ENCODE data around the gene APOF. TPM values are rescaled to one million over a fixed set of nuclear protein-coding genes. Genes with fewer than 3 reads are reported as not detected.

The APOF gene
- total and polyA plus RNA-seq, 9 donors = not detected

- peaks cover 3% of the 10 kb centered on the region for H3K9me3 ChIP-seq (replicated peaks; ENCODE audit: control insufficient read depth, low read depth, low read length)
- DNase-seq = no peak
- H3K4me3 ChIP-seq (ENCODE audit: low read length) = no peak overlapping the region
- H3K27ac ChIP-seq (ENCODE audit: low read length) = no peak overlapping the region
- 100% methylated on average over 1 of the region's 2 CpGs for WGBS (ENCODE audit: insufficient coverage)
- H3K27me3 ChIP-seq (ENCODE audit: control insufficient read depth, insufficient read depth, low read length) = no peaks in the 10 kb centered on the region
- no peaks in the 10 kb centered on the region for H3K36me3 ChIP-seq (ENCODE audit: control insufficient read depth, insufficient read depth, low read length)
- H3K4me1 ChIP-seq (ENCODE audit: control insufficient read depth, insufficient read depth, low read length) = no peaks in the 10 kb centered on the region
Observed at GRCh38 chr12:56392331-56392730, 29.7 kb upstream of the APOF start.

- no CpG with 5 or more reads among the region's 1 CpG for WGBS (ENCODE audit: insufficient coverage)
- no peak overlapping the region for H3K4me3 ChIP-seq (ENCODE audit: low read length)
- H3K9me3 ChIP-seq (replicated peaks; ENCODE audit: control insufficient read depth, low read depth, low read length) = peaks cover 3% of the 10 kb centered on the region
- H3K27me3 ChIP-seq (ENCODE audit: control insufficient read depth, insufficient read depth, low read length) = no peaks in the 10 kb centered on the region
- H3K36me3 ChIP-seq (ENCODE audit: control insufficient read depth, insufficient read depth, low read length) = no peaks in the 10 kb centered on the region
- no peaks in the 10 kb centered on the region for H3K4me1 ChIP-seq (ENCODE audit: control insufficient read depth, insufficient read depth, low read length)
- no peak for DNase-seq
- H3K27ac ChIP-seq (ENCODE audit: low read length) = no peak overlapping the region
Observed at GRCh38 chr12:56391721-56392120, 29.1 kb upstream of the APOF start.

GRCh38 chr12:56389412-56389811 is 26.8 kb upstream of the APOF start:
- no peak for DNase-seq
- Histone ChIP-seq H3K36me3 (ENCODE audit: control insufficient read depth, insufficient read depth, low read length) (no peaks in the 10 kb centered on the region), H3K4me1 (ENCODE audit: control insufficient read depth, insufficient read depth, low read length) (no peaks in the 10 kb centered on the region), H3K9me3 (replicated peaks; ENCODE audit: control insufficient read depth, low read depth, low read length) (peaks cover 3% of the 10 kb centered on the region), H3K27me3 (ENCODE audit: control insufficient read depth, insufficient read depth, low read length) (no peaks in the 10 kb centered on the region), H3K27ac (ENCODE audit: low read length) (no peak overlapping the region), H3K4me3 (ENCODE audit: low read length) (no peak overlapping the region)
- 60% methylated on average over 1 of the region's 5 CpGs for WGBS (ENCODE audit: insufficient coverage)

- Histone ChIP-seq H3K9me3 (replicated peaks; ENCODE audit: control insufficient read depth, low read depth, low read length) (no peaks in the 10 kb centered on the region), H3K4me3 (ENCODE audit: low read length) (no peak overlapping the region), H3K4me1 (ENCODE audit: control insufficient read depth, insufficient read depth, low read length) (no peaks in the 10 kb centered on the region), H3K27me3 (ENCODE audit: control insufficient read depth, insufficient read depth, low read length) (no peaks in the 10 kb centered on the region), H3K36me3 (ENCODE audit: control insufficient read depth, insufficient read depth, low read length) (no peaks in the 10 kb centered on the region), H3K27ac (ENCODE audit: low read length) (no peak overlapping the region)
- 21% methylated on average over 4 of the region's 7 CpGs for WGBS (ENCODE audit: insufficient coverage)
- DNase-seq = no peak
Observed at GRCh38 chr12:56387152-56387736, 24.6 kb upstream of the APOF start.

- no peak overlapping the region for H3K27ac ChIP-seq (ENCODE audit: low read length)
- no peak overlapping the region for H3K4me3 ChIP-seq (ENCODE audit: low read length)
- H3K4me1 ChIP-seq (ENCODE audit: control insufficient read depth, insufficient read depth, low read length) = no peaks in the 10 kb centered on the region
- no CpG with 5 or more reads among the region's 1 CpG for WGBS (ENCODE audit: insufficient coverage)
- H3K36me3 ChIP-seq (ENCODE audit: control insufficient read depth, insufficient read depth, low read length) = no peaks in the 10 kb centered on the region
- H3K27me3 ChIP-seq (ENCODE audit: control insufficient read depth, insufficient read depth, low read length) = no peaks in the 10 kb centered on the region
- no peaks in the 10 kb centered on the region for H3K9me3 ChIP-seq (replicated peaks; ENCODE audit: control insufficient read depth, low read depth, low read length)
- no peak for DNase-seq
Observed at GRCh38 chr12:56385873-56386272, 23.2 kb upstream of the APOF start.

GRCh38 chr12:56382611-56383010 is 20.0 kb upstream of the APOF start:
- WGBS (ENCODE audit: insufficient coverage) = 95% methylated on average over 8 of the region's 16 CpGs
- no peaks in the 10 kb centered on the region for H3K4me1 ChIP-seq (ENCODE audit: control insufficient read depth, insufficient read depth, low read length)
- H3K27me3 ChIP-seq (ENCODE audit: control insufficient read depth, insufficient read depth, low read length) = no peaks in the 10 kb centered on the region
- no peak overlapping the region for H3K4me3 ChIP-seq (ENCODE audit: low read length)
- DNase-seq = no peak
- H3K36me3 ChIP-seq (ENCODE audit: control insufficient read depth, insufficient read depth, low read length) = no peaks in the 10 kb centered on the region
- no peaks in the 10 kb centered on the region for H3K9me3 ChIP-seq (replicated peaks; ENCODE audit: control insufficient read depth, low read depth, low read length)
- no peak overlapping the region for H3K27ac ChIP-seq (ENCODE audit: low read length)

GRCh38 chr12:56377989-56378316 is 15.3 kb upstream of the APOF start:
- Histone ChIP-seq H3K9me3 (replicated peaks; ENCODE audit: control insufficient read depth, low read depth, low read length) (no peaks in the 10 kb centered on the region), H3K27ac (ENCODE audit: low read length) (no peak overlapping the region), H3K4me1 (ENCODE audit: control insufficient read depth, insufficient read depth, low read length) (no peaks in the 10 kb centered on the region), H3K27me3 (ENCODE audit: control insufficient read depth, insufficient read depth, low read length) (no peaks in the 10 kb centered on the region), H3K36me3 (ENCODE audit: control insufficient read depth, insufficient read depth, low read length) (no peaks in the 10 kb centered on the region), H3K4me3 (ENCODE audit: low read length) (no peak overlapping the region)
- no peak for DNase-seq
- no CpG with 5 or more reads among the region's 1 CpG for WGBS (ENCODE audit: insufficient coverage)

GRCh38 chr12:56377310-56377988 is 14.8 kb upstream of the APOF start:
- DNase-seq = no peak
- 67% methylated on average over 1 of the region's 4 CpGs for WGBS (ENCODE audit: insufficient coverage)
- Histone ChIP-seq H3K27me3 (ENCODE audit: control insufficient read depth, insufficient read depth, low read length) (no peaks in the 10 kb centered on the region), H3K4me1 (ENCODE audit: control insufficient read depth, insufficient read depth, low read length) (no peaks in the 10 kb centered on the region), H3K9me3 (replicated peaks; ENCODE audit: control insufficient read depth, low read depth, low read length) (no peaks in the 10 kb centered on the region), H3K36me3 (ENCODE audit: control insufficient read depth, insufficient read depth, low read length) (no peaks in the 10 kb centered on the region), H3K27ac (ENCODE audit: low read length) (no peak overlapping the region), H3K4me3 (ENCODE audit: low read length) (no peak overlapping the region)

- Histone ChIP-seq H3K4me1 (ENCODE audit: control insufficient read depth, insufficient read depth, low read length) (no peaks in the 10 kb centered on the region), H3K4me3 (ENCODE audit: low read length) (no peak overlapping the region), H3K27ac (ENCODE audit: low read length) (no peak overlapping the region), H3K9me3 (replicated peaks; ENCODE audit: control insufficient read depth, low read depth, low read length) (no peaks in the 10 kb centered on the region), H3K36me3 (ENCODE audit: control insufficient read depth, insufficient read depth, low read length) (no peaks in the 10 kb centered on the region), H3K27me3 (ENCODE audit: control insufficient read depth, insufficient read depth, low read length) (no peaks in the 10 kb centered on the region)
- 70% methylated on average over 1 of the region's 11 CpGs for WGBS (ENCODE audit: insufficient coverage)
- peak; percentile 21 for DNase-seq
Observed at GRCh38 chr12:56375598-56376434, 13.2 kb upstream of the APOF start.

GRCh38 chr12:56374726-56375597 is 12.3 kb upstream of the APOF start:
- no peaks in the 10 kb centered on the region for H3K9me3 ChIP-seq (replicated peaks; ENCODE audit: control insufficient read depth, low read depth, low read length)
- no peak overlapping the region for H3K27ac ChIP-seq (ENCODE audit: low read length)
- H3K27me3 ChIP-seq (ENCODE audit: control insufficient read depth, insufficient read depth, low read length) = no peaks in the 10 kb centered on the region
- no peaks in the 10 kb centered on the region for H3K4me1 ChIP-seq (ENCODE audit: control insufficient read depth, insufficient read depth, low read length)
- WGBS (ENCODE audit: insufficient coverage) = 100% methylated on average over 3 of the region's 7 CpGs
- H3K4me3 ChIP-seq (ENCODE audit: low read length) = no peak overlapping the region
- H3K36me3 ChIP-seq (ENCODE audit: control insufficient read depth, insufficient read depth, low read length) = no peaks in the 10 kb centered on the region
- DNase-seq = no peak

All from muscle of leg (tissue), 11 donors.